ENCODE measurements around the gene FAM117B.

FAM117B gene

GRCh38 chr2:202818321-202818720 lies 183.6 kb downstream of the FAM117B start:
- DNase-seq = no peak
